SK-N-SH treated with all-trans-retinoic acid at 6 μM for 48 hours (cell line): Measurements from ENCODE around the gene SAP30L.

ENCODE experiments used
- ARNTL ChIP-seq: fragments of 450-650 bp; formaldehyde crosslinking; IDR thresholded peaks from 2 replicates; pipeline ENCODE4 v1.5.0; 2020; ENCODE audit warnings: low read depth, mild to moderate bottlenecking, moderate library complexity, borderline replicate concordance
- BACH2 ChIP-seq: fragments of 250-450 bp; sonication (Bioruptor Pico); IDR thresholded peaks from 2 replicates; pipeline ENCODE4 v1.9.0; 2021; ENCODE audit warnings: mild to moderate bottlenecking, borderline replicate concordance
- CSDC2 ChIP-seq: fragments of 250-450 bp; sonication (Bioruptor Pico); IDR thresholded peaks from 2 replicates; pipeline ENCODE4 v1.5.0; 2020; ENCODE audit warnings: mild to moderate bottlenecking, moderate library complexity
- GLIS3 ChIP-seq: fragments of 250-450 bp; sonication (Bioruptor Pico); IDR thresholded peaks from 2 replicates; pipeline ENCODE4 v1.5.0; 2020; ENCODE audit warnings: mild to moderate bottlenecking, moderate library complexity
- ISL1 ChIP-seq: fragments of 250-450 bp; sonication (Bioruptor Pico); IDR thresholded peaks from 2 replicates; pipeline ENCODE4 v2.1.2; 2022; ENCODE audit warnings: mild to moderate bottlenecking, moderate library complexity
- RARB ChIP-seq: fragments of 250-450 bp; sonication (Bioruptor Pico); IDR thresholded peaks from 2 replicates; pipeline ENCODE4 v1.8.0; 2021; ENCODE audit warnings: mild to moderate bottlenecking, moderate library complexity
- ZFP30 ChIP-seq: fragments of 450-650 bp; formaldehyde crosslinking; IDR thresholded peaks from 2 replicates; pipeline ENCODE4 v1.5.0; 2022; ENCODE audit warnings: mild to moderate bottlenecking, moderate library complexity
- ZNF70 ChIP-seq: fragments of 450-650 bp; formaldehyde crosslinking; IDR thresholded peaks from 2 replicates; pipeline ENCODE4 v1.5.0; 2020; ENCODE audit warnings: mild to moderate bottlenecking, moderate library complexity
- TF ChIP-seq, protein P1 (sequence below): fragments of 250-450 bp; sonication (Bioruptor Pico); IDR thresholded peaks from 2 replicates; pipeline ENCODE4 v1.5.1; 2020; ENCODE audit warnings: low read depth, mild to moderate bottlenecking, moderate library complexity
- TF ChIP-seq, protein P2 (sequence below): fragments of 250-450 bp; sonication (Bioruptor Pico); IDR thresholded peaks from 2 replicates; pipeline ENCODE4 v1.5.0; 2020; ENCODE audit warnings: mild to moderate bottlenecking, moderate library complexity
- TF ChIP-seq, protein P3 (sequence below): fragments of 250-450 bp; sonication (Bioruptor Pico); IDR thresholded peaks from 2 replicates; pipeline ENCODE4 v1.8.0; 2021; ENCODE audit warnings: low read depth, mild to moderate bottlenecking, moderate library complexity, borderline replicate concordance

DNA sequence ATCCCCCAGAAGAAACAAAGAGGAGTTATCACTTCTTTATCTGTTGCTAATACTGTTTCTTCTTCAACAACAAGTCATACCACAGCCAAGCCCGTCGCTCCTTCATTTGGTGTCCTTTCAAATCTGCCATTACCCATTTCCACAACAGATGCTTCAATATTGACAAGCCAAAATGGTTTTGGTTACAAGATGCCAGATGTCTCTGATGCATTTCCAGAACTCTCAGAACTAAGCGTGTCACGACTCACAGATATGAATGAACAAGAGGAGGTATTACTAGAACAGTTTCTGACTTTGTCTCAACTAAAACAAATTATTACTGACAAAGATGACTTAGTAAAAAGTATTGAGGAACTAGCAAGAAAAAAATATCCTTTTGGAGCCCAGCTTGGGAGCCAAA, 48.2 kb downstream of the SAP30L start:
- TF ChIP-seq RARB (CRISPR knock-in tag) = no peak
- TF ChIP-seq, protein P1, sequence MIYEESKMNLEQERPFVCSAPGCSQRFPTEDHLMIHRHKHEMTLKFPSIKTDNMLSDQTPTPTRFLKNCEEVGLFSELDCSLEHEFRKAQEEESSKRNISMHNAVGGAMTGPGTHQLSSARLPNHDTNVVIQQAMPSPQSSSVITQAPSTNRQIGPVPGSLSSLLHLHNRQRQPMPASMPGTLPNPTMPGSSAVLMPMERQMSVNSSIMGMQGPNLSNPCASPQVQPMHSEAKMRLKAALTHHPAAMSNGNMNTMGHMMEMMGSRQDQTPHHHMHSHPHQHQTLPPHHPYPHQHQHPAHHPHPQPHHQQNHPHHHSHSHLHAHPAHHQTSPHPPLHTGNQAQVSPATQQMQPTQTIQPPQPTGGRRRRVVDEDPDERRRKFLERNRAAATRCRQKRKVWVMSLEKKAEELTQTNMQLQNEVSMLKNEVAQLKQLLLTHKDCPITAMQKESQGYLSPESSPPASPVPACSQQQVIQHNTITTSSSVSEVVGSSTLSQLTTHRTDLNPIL (CRISPR knock-in tag) = no peak
- TF ChIP-seq CSDC2 (CRISPR knock-in tag) = no peak
- TF ChIP-seq GLIS3 (CRISPR knock-in tag) = no peak
- no peak for TF ChIP-seq ZFP30 (CRISPR knock-in tag)
- no peak for TF ChIP-seq ISL1 (CRISPR knock-in tag)
- TF ChIP-seq BACH2 (CRISPR knock-in tag) = no peak
- no peak for TF ChIP-seq ARNTL (CRISPR knock-in tag)
- TF ChIP-seq, protein P2, sequence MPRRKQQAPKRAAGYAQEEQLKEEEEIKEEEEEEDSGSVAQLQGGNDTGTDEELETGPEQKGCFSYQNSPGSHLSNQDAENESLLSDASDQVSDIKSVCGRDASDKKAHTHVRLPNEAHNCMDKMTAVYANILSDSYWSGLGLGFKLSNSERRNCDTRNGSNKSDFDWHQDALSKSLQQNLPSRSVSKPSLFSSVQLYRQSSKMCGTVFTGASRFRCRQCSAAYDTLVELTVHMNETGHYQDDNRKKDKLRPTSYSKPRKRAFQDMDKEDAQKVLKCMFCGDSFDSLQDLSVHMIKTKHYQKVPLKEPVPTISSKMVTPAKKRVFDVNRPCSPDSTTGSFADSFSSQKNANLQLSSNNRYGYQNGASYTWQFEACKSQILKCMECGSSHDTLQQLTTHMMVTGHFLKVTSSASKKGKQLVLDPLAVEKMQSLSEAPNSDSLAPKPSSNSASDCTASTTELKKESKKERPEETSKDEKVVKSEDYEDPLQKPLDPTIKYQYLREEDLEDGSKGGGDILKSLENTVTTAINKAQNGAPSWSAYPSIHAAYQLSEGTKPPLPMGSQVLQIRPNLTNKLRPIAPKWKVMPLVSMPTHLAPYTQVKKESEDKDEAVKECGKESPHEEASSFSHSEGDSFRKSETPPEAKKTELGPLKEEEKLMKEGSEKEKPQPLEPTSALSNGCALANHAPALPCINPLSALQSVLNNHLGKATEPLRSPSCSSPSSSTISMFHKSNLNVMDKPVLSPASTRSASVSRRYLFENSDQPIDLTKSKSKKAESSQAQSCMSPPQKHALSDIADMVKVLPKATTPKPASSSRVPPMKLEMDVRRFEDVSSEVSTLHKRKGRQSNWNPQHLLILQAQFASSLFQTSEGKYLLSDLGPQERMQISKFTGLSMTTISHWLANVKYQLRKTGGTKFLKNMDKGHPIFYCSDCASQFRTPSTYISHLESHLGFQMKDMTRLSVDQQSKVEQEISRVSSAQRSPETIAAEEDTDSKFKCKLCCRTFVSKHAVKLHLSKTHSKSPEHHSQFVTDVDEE (CRISPR knock-in tag) = no peak
- TF ChIP-seq, protein P3, sequence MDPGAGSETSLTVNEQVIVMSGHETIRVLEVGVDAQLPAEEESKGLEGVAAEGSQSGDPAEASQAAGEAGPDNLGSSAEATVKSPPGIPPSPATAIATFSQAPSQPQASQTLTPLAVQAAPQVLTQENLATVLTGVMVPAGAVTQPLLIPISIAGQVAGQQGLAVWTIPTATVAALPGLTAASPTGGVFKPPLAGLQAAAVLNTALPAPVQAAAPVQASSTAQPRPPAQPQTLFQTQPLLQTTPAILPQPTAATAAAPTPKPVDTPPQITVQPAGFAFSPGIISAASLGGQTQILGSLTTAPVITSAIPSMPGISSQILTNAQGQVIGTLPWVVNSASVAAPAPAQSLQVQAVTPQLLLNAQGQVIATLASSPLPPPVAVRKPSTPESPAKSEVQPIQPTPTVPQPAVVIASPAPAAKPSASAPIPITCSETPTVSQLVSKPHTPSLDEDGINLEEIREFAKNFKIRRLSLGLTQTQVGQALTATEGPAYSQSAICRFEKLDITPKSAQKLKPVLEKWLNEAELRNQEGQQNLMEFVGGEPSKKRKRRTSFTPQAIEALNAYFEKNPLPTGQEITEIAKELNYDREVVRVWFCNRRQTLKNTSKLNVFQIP (CRISPR knock-in tag) = no peak
- no peak for TF ChIP-seq ZNF70
